GM18873 (cell line): ENCODE results near the gene FAM184A.
"Not testable (repeated sequence)": the region's sequence is repeated elsewhere in the genome, so short reads cannot be mapped to it uniquely, and the experiment has no call there.

ENCODE experiments used
- ATAC-seq: cut with Tn5 transposase; IDR thresholded peaks from one replicate; pipeline ENCODE4 v1.9.1; 2021; ENCODE audit warnings: mild to moderate bottlenecking, moderate library complexity, moderate number of reproducible peaks; ENCODE audit not compliant: unreplicated experiment, low FRiP score

Gene FAM184A

DNA sequence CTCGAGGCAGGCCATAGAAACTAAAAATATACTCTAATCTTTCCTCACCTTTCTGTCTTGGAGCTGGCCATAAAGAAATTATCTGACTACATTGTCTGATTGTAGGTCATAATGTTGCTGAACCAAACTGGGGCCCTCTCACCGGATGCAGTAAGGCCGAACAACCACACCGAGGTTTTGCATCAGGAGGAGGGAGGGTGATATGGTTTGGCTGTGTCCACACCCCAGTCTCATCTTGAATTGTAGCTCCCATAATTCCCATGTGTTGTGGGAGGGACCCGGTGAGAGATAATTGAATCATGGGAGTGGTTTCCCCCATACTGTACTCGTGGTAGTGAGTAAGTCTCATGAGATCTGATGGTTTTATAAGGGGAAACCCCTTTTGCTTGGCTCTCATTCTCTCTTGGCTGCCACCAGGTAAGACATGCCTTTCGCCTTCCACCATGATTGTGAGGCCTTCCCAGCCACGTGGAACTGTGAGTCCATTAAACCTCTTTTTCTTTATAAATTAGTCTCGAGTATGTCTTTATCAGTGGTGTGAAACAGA, 19.4 kb upstream of the FAM184A start:
- not testable (repeated sequence) for ATAC-seq

DNA sequence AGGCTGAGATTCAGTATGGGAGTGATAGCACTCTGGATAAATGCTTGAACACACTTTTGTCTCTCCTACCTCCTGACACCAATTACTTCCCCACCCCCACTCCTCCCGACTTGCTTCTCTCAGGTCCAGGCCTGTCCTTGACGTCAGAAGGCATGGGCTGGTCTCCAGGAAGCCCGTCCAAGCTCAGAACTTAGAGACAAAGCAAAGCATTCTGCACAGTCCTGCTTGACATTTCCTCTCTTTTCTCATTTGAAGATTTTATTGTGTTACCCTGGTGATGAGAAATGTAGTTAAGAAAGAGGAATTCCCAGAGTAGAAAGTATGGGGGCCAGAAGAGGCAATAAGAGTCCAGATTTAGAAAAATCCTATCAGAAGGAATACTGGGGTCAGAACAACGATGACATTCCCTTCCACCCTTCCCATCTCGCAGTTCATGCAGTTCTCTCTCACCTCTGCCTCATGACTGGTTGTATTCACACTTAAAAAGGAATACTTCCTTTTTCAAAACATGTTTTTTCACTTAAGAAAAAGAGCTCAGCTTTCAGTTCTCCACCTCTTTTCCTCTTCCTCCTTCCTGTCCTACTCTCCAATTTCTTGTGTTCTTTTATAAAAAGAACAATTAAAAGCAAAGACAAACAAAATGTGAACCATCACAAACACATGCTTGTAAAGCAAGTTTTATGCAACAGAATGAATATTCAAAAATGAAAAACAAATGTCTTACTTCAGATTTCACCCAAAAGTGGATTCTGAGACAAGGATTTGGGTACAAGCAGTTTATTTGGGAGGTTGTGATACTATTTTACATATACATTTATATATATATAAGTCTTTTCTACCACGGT, 18.5 kb upstream of the FAM184A start:
- ATAC-seq, result no peak

DNA sequence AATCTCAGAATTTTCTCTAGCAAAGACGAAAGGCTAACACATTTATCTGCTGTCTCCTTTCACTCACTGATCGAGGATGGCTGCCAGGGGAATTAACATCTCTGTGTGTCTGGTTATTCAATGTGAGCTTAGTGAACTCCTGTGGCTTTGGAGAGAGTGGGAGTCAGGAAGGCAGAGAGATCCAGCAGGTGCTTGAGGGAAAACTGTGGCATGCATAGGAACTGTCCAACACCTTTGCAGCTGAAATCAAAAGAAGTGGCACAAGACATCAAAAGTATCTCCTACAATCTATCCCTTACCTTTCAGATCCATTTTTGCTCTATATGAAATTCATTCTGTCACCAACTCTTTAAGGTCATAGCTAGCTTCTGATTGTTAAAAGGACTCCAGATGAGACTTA, 11.8 kb upstream of the FAM184A start:
- no peak for ATAC-seq

DNA sequence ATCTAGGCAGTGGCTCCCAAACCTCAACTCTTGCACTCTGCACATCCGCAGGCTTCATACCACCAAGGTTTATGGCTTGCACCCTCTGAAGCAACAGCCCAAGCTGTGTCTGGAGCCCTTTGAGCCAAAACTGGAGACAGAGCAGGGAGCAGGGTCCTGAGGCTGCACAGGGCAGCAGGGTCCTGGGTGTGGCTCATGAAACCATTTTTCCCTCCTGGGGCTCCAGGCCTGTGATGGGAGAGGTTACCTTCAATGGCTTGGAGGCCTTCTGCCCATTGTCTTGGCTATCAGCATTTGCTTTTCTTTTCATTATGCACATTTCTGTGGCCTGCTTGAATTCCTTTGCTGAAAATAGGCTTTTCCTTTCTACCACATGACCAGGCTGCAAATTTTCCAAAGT, 6.3 kb upstream of the FAM184A start:
- no peak for ATAC-seq

DNA sequence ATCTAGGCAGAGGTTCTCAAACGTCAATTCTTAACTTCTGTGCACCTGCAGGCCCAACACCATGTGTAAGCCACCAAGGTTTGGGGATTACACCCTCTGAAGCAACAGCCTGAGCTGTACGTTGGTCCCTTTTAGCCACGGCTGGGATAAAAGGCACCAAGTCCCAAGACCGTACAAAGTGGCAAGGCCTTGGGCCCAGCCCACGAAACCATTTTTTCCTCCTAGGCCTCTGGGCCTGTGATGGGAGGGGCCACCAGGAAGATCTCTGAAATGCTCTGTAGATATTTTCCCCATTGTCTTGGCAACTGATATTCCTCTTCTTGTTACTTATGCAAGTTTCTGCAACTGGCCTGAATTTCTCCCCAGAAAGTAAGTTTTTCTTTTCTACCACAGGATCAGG, 4.5 kb upstream of the FAM184A start:
- no peak for ATAC-seq

DNA sequence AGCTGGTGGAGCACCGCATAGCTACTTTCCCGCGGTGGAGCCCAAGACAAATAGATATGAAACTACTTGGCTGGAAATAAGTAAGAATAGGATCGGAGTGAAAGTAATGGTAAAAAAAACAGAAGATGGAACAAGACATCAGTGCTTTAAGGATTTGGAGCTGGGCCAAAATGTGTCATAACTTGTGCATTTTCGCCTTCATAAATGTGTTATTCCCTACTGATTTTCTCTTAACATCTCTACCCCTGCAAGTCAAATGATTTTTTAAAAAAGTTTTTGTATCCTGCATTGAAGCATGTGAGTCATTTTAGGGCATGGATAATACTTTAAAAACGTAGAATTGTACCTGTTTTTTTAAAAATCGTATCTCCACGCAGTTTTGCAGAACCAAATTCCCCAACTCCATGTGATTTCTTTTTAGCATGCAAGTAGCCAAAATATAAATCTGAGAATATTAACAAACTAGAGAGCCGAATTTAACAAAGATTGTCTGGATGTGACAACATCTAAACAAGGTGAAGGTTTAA, 882 bp upstream of the FAM184A start:
- no peak for ATAC-seq

DNA sequence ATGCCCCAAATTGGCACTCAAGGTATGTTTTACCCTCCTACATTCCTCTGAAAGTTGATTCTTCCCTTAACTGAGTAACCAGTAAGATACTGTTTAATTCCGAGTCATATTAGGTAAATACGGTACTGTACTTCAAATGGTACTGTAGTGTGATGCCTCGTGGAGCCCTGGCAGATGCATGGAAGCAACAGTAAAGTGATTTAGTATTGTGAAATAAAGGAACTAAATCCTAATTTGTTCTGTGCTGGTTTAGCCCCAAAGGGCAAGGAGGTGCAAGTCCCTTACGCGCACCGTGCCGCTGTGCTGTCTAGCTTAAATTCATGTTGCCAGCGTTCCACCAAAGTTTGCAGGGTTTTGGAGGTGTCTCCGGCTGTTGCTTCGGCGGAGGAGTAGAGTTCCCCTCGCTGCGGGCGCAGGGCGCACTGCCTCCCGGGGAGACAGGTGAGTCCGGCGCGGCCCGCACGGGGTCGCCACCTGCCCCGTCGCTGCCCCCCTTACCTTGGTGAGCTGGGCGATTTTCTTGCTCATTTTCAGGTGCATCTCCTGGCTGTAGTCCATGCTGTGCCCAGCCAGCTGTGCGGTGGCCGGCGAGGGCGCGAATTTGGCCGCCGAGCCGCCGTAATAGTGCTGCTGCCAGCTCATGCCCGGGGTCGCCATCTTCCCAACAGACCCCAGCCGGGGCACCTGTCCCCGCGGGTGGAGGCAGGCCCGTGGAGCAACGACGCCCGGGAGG, 655 bp downstream of the FAM184A start:
- ATAC-seq, result peak; percentile 40

DNA sequence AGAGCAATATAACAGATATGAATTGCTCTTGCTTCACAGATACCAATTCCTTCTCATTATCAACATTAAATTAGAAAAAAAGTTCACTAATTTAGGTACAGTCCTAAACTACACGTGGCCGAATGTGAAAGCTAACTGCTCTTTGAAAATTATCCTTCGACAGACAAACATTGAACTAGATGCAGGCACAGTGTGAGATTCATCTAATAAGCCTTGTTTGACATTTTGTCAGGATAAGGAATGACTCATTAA, 1.1 kb downstream of the FAM184A start:
- no peak for ATAC-seq

DNA sequence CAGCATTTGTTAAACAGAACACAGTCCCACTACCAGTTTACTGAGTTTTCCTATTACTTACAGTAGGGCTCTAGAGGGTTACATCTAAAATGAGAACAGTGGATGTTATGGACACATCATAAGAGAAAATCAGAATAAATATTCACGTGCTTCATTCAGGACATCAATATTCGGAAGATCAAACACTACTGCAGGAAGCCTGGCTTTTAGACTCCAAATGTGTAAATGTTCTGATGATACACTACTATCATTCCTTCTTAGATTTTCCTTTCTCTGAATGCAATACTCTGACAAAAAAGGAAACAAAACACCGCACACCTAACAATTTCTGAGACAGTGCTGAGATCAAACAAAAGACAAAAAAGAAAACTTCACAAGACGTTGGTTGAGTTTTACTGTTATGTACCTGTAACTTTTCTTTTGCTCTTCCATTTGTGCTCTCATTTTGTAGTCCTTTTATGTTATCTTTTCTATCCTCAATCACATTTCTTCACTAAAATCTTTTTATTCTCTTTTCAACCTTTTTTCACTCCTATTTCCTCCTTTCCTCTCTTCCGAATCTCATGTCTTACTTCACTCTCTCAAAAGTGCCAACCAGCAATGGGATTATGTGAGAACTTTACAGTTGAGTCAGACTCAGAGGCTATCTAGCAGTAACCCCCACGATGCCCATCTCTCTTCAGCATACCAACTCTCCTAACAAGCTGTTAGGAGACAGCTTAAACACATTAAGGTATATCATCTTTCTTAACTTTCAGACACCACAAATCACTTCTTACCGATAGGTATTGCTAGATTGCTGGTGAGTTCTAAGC, 1.7 kb downstream of the FAM184A start:
- ATAC-seq, result no peak

DNA sequence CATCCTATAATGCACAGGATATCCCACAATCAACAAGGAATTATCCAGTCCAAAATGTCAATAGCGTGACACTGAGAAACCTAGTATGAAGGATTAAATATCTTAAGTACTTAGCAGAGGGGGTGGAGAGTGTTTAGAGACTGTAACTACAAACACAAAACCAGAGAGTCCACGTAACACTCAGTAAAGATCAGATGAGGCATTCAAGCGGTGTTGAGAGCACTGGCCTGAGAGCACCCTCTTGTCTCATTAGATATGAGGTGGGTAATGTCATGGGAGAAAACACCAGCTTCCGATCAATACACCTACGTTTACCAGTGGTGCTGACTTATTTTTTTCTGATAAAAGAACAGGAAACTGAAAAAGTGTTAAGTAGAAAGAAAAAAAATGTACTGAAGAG, 2.3 kb downstream of the FAM184A start:
- no peak for ATAC-seq

DNA sequence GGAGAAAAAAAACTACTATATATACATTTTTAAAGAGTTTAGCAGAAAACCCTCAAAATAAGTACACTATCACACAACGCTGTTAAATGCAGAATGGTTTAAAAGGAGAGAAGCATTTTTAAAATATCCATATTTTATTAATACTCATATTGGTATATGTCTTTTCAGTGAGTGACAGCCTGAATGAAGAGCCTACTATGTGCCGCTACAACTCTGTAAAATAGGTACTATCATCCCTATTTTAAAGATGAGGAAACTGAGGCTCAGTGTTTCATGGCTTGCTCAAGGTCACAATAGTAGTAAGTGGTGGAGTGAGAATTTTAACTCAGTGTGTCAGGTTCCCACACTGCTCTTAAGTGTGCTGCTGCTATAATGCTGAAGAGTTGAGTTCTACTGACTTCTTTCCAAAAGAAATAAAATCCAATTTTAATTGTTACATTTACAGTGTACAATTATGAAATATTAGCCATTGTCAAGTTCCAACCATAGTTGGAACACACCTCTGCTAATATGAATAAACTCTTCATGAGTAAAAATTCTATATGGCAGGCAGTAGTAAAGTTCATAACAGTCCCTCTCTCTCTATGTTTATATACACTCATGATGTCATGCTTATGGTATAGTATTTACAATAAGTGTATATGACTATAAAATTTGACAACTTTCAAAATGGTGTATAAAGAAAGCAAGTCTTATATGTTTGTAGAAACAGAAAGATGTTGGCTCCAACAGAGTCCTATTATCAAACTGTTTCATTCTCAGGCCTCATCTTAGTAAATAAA, 3.1 kb downstream of the FAM184A start:
- ATAC-seq, result no peak

DNA sequence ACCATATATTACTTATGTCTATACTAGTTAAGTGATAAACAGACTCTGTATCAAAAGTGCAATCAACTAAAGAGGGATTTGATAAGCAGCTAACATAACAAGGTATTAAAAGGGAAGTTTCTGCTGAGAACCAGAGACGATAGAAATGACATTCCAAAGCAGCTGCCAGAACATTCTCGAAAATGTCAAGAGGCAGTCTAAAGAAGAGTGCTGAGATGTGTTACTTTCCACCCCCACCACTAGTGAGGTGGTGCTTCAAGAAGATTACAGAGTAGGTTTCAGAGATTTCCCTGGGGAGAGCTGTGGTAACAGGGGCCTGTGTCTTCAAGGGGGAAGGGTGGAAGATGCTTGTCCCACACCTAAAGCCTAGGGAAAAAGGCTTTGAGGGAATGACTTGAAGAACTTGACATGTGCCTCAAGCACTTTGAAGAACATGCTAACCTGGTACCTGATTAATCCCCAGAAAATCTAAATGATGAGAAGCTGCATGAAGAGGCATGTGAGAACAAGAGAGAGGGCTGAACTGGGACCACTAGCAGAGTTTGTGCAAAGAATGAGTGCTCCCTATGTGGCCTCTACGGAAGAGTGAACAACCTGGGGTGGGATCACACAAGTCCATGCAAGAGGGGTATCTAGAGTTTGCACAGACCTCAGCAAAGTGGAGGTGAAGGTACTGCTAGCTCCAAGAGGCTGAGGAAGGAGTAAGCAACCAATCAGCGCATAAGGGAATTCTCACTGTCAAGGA, 5.0 kb downstream of the FAM184A start:
- no peak for ATAC-seq

DNA sequence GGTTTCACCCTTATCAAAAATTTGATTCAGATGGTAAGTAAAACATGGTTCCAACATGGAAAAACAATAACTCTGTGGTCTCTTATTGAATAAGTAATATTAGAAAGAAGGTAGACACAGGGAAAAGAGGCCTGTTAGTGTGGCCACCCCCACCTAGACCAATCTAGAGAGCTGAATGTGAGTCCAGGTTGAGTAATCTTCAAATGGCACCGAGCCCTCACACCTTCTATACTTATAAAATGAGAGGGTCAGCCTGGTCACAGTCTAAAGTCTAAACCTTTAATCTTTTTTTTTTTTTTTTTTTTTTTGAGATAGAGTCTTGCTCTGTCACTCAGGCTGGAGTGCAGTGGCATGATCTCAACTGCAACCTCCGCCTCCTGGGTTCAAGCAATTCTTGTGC, 6.9 kb downstream of the FAM184A start:
- ATAC-seq, result no peak

DNA sequence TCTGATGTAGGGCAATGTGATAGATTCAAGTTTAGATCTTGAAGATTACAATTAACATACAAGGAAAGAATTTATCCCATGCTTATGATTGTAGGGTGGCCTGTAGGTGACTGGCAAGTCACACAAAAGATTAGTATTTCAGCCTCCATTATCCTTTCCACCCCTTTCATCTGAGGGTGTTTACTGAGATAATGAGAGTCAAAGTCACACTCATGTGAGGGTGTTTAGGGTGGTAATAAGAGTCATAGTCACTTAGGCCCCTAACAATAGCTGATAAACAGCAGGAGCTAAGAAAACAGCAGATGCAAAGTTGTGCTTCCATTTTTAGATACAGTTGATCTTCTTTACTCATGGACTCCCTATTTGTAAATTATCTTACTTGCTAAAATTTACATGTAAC, 11.4 kb downstream of the FAM184A start:
- ATAC-seq, result no peak

DNA sequence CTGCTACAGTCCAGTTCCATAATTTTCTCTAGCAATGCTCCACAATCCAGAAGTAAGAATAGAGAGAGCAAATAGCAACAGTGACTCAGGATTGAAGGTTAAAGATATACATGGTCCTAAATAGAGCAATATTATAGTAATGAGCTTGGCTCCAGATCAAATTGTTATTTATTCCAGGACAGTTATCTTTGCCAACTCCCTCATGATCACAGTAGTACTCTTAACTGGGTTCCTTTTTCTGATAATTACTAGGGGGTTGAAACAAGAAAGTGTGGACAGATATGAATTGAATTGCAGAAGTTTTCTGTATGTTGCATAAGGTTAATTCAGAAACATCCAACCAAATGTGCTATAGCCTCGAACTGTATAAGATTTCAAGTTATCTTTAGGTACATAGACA, 11.9 kb downstream of the FAM184A start:
- ATAC-seq, result no peak

DNA sequence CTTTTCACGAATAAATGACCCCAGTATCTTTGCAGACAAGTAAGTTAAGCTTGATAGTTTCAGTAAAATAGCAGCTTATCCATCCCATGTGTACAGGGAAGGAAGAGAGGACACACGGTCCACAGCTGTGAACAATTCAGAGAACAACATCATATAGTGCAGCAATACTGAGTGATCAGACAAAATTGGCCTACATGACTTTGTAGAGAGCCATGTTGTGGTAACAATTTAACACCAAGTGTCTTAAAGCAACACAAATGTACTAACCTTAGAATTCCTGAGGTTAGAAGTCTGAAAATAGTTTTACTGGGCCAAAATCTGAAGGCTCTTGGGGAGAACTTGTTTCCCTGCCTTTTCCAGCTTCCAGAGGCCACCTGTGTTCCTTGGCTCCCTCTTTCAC, 12.5 kb downstream of the FAM184A start:
- no peak for ATAC-seq

DNA sequence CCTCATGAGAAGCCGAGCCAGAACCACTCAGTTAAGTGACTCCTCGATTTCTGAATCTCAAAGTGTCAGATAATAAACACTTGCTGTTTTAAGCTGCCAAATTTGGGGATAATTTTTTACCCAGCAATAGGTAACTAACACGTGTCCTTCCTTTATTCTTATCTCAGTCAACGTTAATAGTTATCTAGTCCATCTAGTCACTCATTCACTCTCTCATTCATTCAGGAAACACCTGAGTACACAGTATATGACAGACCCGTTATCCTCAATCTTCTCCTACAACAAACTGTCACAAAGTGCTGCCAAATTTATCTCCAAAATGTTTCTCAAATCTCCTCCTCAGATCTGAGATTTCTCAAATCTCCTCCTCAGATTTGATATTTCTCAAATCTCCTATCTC, 13.1 kb downstream of the FAM184A start:
- ATAC-seq, result peak; percentile 52

DNA sequence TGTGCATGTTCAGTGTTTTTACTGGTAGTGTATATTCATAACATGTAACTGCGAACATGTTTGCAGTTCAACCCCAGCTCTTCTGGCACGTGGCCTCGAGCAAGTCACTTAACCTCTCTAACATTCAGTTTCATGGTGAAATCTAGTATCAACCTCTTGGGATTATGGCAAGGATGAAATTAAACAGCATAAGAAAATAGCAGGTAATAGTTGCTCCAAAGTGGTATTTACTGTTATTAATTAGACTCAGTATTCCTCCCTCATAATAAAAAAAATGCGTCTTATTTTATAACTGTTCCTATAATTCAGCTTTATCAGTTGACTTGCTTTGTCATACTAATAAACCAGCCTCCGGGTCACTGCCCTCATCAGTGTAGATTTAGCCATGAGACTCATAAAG, 15.0 kb downstream of the FAM184A start:
- no peak for ATAC-seq

DNA sequence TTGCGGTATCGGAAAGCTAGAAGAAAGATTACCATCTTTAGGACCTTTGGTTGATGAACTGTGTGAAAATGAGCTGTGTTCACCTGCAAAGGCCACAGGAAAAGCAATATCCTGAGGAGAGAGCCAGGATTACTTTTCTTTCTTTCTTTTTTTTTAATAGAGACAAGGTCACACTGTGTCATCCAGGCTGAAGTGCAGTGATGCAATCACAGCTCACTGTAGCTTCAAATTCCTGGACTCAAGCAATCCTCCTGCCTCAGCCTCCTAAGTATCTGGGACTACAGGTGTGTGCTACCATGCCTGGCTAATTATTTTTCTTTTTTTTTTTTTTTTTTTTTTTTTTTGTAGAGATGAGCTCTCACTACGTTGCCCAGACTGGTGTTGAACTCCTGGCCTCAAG, 17.2 kb downstream of the FAM184A start:
- no peak for ATAC-seq
